HG02678 (cell line): ENCODE measurements around the gene ZNF497.
"Not testable (repeated sequence)": the region's sequence is repeated elsewhere in the genome, so short reads cannot be mapped to it uniquely, and the experiment has no call there.

Experiments used
- ATAC-seq: cut with Tn5 transposase; IDR thresholded peaks from one replicate; pipeline ENCODE4 v1.9.1; 2021; ENCODE audit warnings: mild to moderate bottlenecking, moderate library complexity; ENCODE audit not compliant: unreplicated experiment

ZNF497 gene

GRCh38 chr19:58362272-58362994 lies at the start of gene ZNF497:
Gene ZNF497, minus strand, starts transcription at chr19:58362751. Its CDS starts 5,116 bp downstream, at chr19:58357635.
- ATAC-seq: peak; percentile 87

- peak; percentile 12 for ATAC-seq
Observed at GRCh38 chr19:58409010-58409790, 46.6 kb upstream of the ZNF497 start.

- peak; percentile 88 for ATAC-seq
Observed at GRCh38 chr19:58408152-58409009, 45.8 kb upstream of the ZNF497 start, which contains the start of gene ZNF584. Gene ZNF584, plus strand, starts transcription at chr19:58408649. Its CDS starts 499 bp downstream, at chr19:58409148.

DNA sequence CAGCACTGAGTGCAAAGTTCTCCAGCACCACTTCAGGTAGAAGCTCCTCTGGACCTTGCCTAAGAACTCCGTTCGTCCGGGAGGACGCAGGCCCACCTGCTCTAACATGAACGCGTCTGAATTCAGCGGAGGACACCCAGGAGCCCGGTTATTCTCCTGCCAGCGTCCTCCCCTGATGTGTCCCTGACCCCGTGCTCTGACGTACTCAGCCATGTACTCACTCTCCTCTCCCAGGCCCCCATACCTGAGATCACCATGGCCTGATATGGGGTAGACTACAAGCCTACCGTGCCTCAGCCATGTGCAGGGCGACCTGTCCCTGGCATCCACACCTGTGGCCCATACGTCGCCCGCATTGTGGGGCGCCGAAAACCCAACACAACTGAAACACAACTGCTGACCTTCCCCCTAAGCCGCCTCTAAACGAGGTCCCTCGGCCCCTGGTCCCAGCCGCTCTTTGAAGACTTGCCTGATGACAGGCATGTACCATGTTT lies 45.2 kb upstream of the ZNF497 start:
- ATAC-seq: no peak

GRCh38 chr19:58406818-58407657 lies 44.5 kb upstream of the ZNF497 start:
- no peak for ATAC-seq

- ATAC-seq: not testable (repeated sequence)
Observed at GRCh38 chr19:58403920-58404478, 41.4 kb upstream of the ZNF497 start.

- ATAC-seq: no peak
Observed at GRCh38 chr19:58401840-58402421, 39.4 kb upstream of the ZNF497 start.

DNA sequence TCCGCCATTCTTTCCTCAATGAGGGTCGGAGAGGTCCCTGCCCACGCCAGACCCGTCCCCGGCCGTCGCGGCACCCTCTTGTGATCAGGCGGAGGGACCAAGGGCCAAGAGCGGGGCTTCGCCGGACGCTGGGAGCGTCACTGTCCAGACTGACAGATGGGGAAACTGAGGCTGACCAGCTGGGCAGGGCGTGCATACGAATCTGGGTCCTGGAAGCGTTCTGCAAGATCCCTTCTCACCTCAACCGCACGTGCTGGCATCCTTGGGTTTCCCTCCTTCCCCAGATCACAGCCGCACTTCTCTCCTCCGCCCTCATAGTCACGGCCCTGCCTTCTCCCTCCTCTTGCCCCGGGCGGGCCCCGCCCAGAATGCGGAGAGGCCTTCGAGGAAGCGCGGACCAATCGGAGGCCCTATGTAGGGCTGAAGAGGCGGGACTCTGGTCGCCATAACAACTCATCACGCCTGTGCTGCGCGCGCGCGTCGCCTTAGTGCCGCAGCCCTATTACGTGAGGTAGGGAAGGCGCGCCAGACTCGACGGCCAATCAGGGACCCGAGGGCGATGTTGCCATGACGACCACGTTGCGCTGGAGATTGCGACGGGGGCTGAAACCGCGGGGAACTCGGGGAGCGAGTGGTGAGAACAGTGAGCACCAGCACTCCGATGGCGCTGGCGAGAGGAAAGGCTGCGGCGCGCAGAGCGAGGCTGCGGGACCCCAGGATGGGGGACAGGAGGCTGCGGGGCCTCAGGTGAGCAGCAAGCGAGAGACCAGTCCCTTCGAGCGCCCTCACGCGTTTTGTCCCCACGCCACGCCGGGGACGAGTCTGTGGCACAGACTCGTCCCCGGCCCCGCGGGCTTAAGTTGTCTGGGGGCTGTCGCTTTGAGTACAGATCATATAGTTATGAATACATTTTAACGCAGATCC lies 38.6 kb upstream of the ZNF497 start:
- peak; percentile 98 for ATAC-seq

- ATAC-seq: no peak
Observed at GRCh38 chr19:58400316-58400915, 37.9 kb upstream of the ZNF497 start.

GRCh38 chr19:58399903-58400302 lies 37.4 kb upstream of the ZNF497 start:
- ATAC-seq: no peak

DNA sequence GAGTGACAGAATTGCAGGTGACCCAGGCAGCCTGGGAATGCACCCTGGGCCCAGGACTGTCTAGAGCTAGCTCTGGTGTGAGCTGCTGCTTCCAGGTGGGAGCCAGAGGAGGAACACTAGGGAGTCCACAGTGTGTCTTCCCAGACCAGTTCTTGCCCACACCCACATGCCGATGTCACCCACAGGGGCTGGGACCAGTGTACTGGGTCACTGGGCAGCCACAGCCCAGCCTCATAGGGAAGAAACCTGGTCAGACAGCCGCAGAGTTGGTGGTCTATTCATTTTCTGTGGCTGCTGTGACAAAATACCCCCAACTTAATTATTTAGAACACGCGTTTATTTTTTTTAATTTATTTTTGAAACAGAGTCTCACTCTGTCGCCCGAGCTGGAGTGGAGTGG lies 36.0 kb upstream of the ZNF497 start:
- no peak for ATAC-seq

GRCh38 chr19:58398087-58398486 lies 35.5 kb upstream of the ZNF497 start:
- no peak for ATAC-seq

DNA sequence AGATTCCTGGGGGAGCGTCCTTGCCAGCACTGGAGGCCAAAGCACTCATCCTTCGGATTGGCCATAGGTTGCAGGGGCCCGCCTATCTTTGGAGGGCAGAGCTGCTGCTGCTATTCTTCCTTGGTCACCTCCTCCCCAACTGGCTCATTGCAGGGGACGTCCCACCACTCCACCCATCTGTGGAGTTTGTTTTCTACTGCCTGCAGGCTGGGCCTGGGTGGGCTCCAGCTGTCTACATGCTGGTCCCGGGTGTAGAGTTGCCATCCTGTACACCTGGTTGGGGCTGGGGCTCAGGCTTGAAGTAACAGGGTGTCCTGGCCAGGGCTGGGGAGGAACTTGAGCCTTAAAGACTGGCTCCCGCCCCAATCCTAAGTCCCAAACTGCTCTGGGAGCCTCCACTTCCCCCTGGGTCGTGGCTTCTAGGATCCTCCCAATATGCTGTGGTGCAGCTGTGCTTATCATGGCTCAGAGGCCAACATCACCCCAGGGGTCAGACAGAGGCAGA lies 35.0 kb upstream of the ZNF497 start:
- no peak for ATAC-seq

- no peak for ATAC-seq
Observed at GRCh38 chr19:58396691-58397532, 34.4 kb upstream of the ZNF497 start.

GRCh38 chr19:58395979-58396627 lies 33.6 kb upstream of the ZNF497 start:
- no peak for ATAC-seq

- ATAC-seq: no peak
Observed at GRCh38 chr19:58395220-58395978, 32.8 kb upstream of the ZNF497 start, which contains the start of gene RNF225. Gene RNF225, plus strand, starts transcription at chr19:58395656. Its CDS starts 434 bp downstream, at chr19:58396090.
